PC-9 (cell line): Measurements from ENCODE around the gene PLCG2. TPM values are rescaled to one million over a fixed set of nuclear protein-coding genes. Genes with fewer than 3 reads are reported as not detected.

Source experiments
- BruUV-seq: library from RNA; stranded (reverse); fragments of 400-500 nt; replicated peaks from 2 replicates; lab custom pipeline; 2021; lab: Mats Ljungman, UMichigan
- CTCF ChIA-PET: fragments of 300-600 bp; sonication (Branson Sonifier 250); formaldehyde crosslinking; loops from one replicate; lab custom pipeline; 2022; ENCODE audit warnings: antibody characterized with exemption; lab: Charles Lee
- POLR2A ChIA-PET: fragments of 300-600 bp; sonication (Branson Sonifier 250); formaldehyde crosslinking; loops from one replicate; lab custom pipeline; 2022; ENCODE audit warnings: antibody characterized with exemption; ENCODE audit not compliant: unreplicated experiment; lab: Charles Lee
- DNase-seq, 2 experiments: peaks; one replicate each; pipeline versions ENCODE4 v3.0.0 to v3.0.0-alpha.2; 2015 to 2022; ENCODE audit warnings: mixed read lengths in 1 of 2
- H2AFZ ChIP-seq: fragments of 200-600 bp; sonication (generic); 2 replicates; pipeline ENCODE4 v1.8.1; 2017; ENCODE audit warnings: antibody characterized with exemption
- H3F3A ChIP-seq: fragments of 200-600 bp; sonication (generic); 2 replicates; pipeline ENCODE4 v1.8.1; 2017; ENCODE audit warnings: antibody characterized with exemption, mild to moderate bottlenecking, low read depth; ENCODE audit not compliant: insufficient read depth
- H3K27ac ChIP-seq: fragments of 200-600 bp; sonication (generic); 2 replicates; pipeline ENCODE4 v1.6.1; 2016; ENCODE audit warnings: mixed run types
- H3K27me3 ChIP-seq: fragments of 200-600 bp; sonication (generic); 2 replicates; pipeline ENCODE4 v1.6.1; 2016; ENCODE audit warnings: low read depth, mixed run types; ENCODE audit not compliant: insufficient read depth
- H3K36me3 ChIP-seq: fragments of 200-600 bp; sonication (generic); 2 replicates; pipeline ENCODE4 v1.6.1; 2016; ENCODE audit warnings: low read depth, mixed run types
- H3K4me1 ChIP-seq: fragments of 200-600 bp; sonication (generic); replicated peaks from 2 replicates; pipeline ENCODE4 v1.6.1; 2016; ENCODE audit warnings: mixed run types; ENCODE audit not compliant: insufficient read depth
- H3K4me2 ChIP-seq: fragments of 200-600 bp; sonication (generic); 2 replicates; pipeline ENCODE4 v1.6.1; 2017; ENCODE audit warnings: mixed run types
- H3K4me3 ChIP-seq: fragments of 200-600 bp; sonication (generic); 2 replicates; pipeline ENCODE4 v1.6.1; 2016; ENCODE audit warnings: mixed run types
- H3K79me2 ChIP-seq: fragments of 200-600 bp; sonication (generic); 2 replicates; pipeline ENCODE4 v1.6.1; 2017; ENCODE audit warnings: low read depth, mixed run types
- H3K9me2 ChIP-seq: fragments of 200-600 bp; sonication (generic); 2 replicates; pipeline ENCODE4 v1.8.1; 2017; ENCODE audit warnings: mild to moderate bottlenecking; ENCODE audit not compliant: insufficient read depth
- H3K9me3 ChIP-seq: fragments of 200-600 bp; sonication (generic); 2 replicates; pipeline ENCODE4 v1.8.1; 2016; ENCODE audit warnings: low read depth; ENCODE audit not compliant: insufficient read depth
- H4K20me1 ChIP-seq: fragments of 200-600 bp; sonication (generic); 2 replicates; pipeline ENCODE4 v1.8.1; 2017; ENCODE audit not compliant: insufficient read depth
- CTCF ChIP-seq: fragments of 200-600 bp; sonication (generic); conservative IDR thresholded peaks from 2 replicates; pipeline ENCODE4 v1.6.1; 2017; ENCODE audit warnings: mixed run types, antibody characterized with exemption, mild to moderate bottlenecking, moderate library complexity
- EZH2 ChIP-seq: fragments of 200-600 bp; sonication (generic); IDR thresholded peaks from 2 replicates; pipeline ENCODE4 v1.8.0; 2017; ENCODE audit warnings: antibody characterized with exemption, low read depth
- intact Hi-C: fragments of 100-400 bp; cut with micrococcal nuclease; formaldehyde crosslinking; loops from one replicate; pipeline ENCODE4 v1.10.0; 2022; ENCODE audit not compliant: unreplicated experiment
- total RNA-seq: library from RNA; stranded (reverse); gene quantifications from 2 replicates; pipeline ENCODE4 v1.2.3, GENCODE V29; 2021

Gene PLCG2
- total RNA-seq, 1 experiment from 2014 or later = 10.8 TPM

DNA sequence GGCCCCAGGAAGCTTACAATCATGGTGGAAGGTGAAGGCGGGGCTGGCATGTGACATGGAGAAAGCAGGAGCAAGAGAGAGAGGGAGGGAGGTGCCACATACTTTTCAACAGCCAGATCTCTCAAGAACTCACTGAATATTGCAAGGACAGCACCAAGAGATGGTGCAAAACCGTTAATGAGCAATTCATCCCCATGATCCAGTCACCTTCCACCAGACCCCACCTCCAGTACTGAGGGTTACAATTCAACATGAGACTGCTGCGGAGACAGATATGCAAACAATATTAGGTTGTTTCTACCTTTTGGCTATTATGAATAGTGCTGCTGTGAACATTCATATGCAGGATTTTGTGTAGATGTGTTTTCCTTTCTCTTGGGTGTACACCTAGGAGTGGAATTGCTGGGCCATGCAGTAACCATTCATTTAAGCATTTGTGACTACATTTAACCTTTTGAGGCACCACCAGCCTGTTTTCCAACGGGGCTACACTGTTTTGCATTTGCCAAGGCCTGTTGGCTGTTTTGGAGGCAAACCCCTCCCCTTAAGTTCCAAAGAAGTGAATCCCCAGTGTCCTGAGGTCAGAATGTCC lies 28.8 kb downstream of the PLCG2 start:
- Histone ChIP-seq H3K27ac (no peak overlapping the region), H3K4me1 (no peaks in the 10 kb centered on the region)

DNA sequence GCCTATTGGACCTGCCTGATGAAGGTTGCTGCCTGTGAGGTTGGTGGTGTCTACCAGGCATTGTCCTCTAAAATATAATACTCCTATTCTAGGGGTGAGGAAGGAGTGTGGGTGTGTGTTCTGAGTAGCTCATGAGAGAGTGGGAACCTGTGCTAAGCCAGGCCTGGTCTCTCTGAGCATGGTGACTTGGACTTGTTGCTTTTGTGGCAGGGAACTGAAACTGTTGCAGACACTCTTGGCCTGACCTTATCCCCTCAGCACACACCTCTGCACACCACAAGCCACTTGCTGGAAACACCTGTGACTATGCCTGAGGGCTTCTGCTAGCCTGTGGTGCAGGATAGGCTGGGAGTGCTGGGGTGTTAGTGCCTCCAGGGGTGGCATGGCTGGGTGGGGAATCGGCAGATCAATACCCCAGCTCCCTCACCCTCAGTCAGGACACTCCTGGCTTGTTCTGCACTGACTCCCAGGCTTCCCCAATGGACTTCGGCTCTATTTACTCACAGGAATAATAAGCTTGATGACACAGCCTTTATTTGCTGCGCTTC lies 29.9 kb downstream of the PLCG2 start:
- POLR2A ChIA-PET = interaction anchor here (0.6 kb wide), 1 partner anchor 1161 kb away, joined by 3 read pairs; no protein-coding TSS in a partner anchor
- H3K4me2 ChIP-seq = no peak overlapping the region
- no peak for TF ChIP-seq EZH2
- no peak for TF ChIP-seq CTCF
- CTCF ChIA-PET = no interaction called here
- H4K20me1 ChIP-seq = no peaks in the 10 kb centered on the region
- no peaks in the 10 kb centered on the region for H3K9me3 ChIP-seq
- peaks cover 3% of the 10 kb centered on the region; the same call in 1 of the 2 replicates for H3K9me2 ChIP-seq
- H3K4me1 ChIP-seq = no peaks in the 10 kb centered on the region
- no peaks in the 10 kb centered on the region for H3K79me2 ChIP-seq
- no peaks in the 10 kb centered on the region for H3K36me3 ChIP-seq
- no peak for DNase-seq
- 0 out of 2 replicates have a peak, but pooled peaks cover 6% of the 10 kb centered on the region for H3K27me3 ChIP-seq
- no peak overlapping the region for H3K4me3 ChIP-seq
- intact Hi-C loops = no loop called here
- H3K27ac ChIP-seq = no peak overlapping the region
- no peaks in the 10 kb centered on the region for H3F3A ChIP-seq
- BruUV-seq = no TSS peak
- H2AFZ ChIP-seq = no peak overlapping the region

More for the DNA sequence above, 28.8 kb downstream of the PLCG2 start:
- intact Hi-C loops = no loop called here
- ChIA-PET CTCF (no interaction called here), POLR2A (no interaction called here)
- Histone ChIP-seq H3K4me3 (no peak overlapping the region), H3K9me2 (peaks cover 6% of the 10 kb centered on the region; the same call in 1 of the 2 replicates), H3K4me2 (no peak overlapping the region), H3K79me2 (no peaks in the 10 kb centered on the region), H3F3A (no peaks in the 10 kb centered on the region), H2AFZ (no peak overlapping the region), H3K36me3 (no peaks in the 10 kb centered on the region), H3K27me3 (no peaks in the 10 kb centered on the region), H3K9me3 (no peaks in the 10 kb centered on the region), H4K20me1 (no peaks in the 10 kb centered on the region)
- no peak for DNase-seq
- BruUV-seq = no TSS peak
- TF ChIP-seq CTCF (no peak), EZH2 (no peak)

DNA sequence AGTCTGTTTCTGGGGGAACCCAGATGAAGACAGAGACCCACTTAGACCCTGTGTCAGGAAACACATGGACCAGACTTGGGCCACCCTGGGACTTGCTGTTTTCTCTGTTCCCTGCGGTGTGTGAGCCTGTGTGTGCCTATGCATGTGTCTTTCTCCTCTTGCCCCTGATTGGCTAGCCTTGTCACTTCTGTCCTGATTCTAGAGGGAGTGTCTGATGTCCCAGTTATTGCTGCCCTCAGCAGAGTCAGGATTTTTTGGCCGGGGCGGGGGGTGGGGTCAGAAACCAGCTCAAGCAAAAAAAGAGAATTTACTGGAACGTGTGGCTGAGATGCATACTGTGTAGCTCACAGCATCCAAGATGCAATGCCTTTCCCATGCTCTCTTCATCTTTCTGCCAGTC lies 30.5 kb downstream of the PLCG2 start:
- intact Hi-C loops = no loop called here
- no peak overlapping the region for H3K4me2 ChIP-seq
- TF ChIP-seq EZH2 (no peak), CTCF (no peak)
- no peak overlapping the region for H3K4me3 ChIP-seq
- no peak for DNase-seq
- H3K27ac ChIP-seq = no peak overlapping the region
- no peaks in the 10 kb centered on the region for H3K9me3 ChIP-seq
- H3K4me1 ChIP-seq = no peaks in the 10 kb centered on the region
- ChIA-PET POLR2A (no interaction called here), CTCF (no interaction called here)
- no peak overlapping the region for H2AFZ ChIP-seq
- H3K27me3 ChIP-seq = 0 out of 2 replicates have a peak, but pooled peaks cover 6% of the 10 kb centered on the region
- no peaks in the 10 kb centered on the region for H3F3A ChIP-seq
- no peaks in the 10 kb centered on the region for H3K9me2 ChIP-seq
- H3K79me2 ChIP-seq = no peaks in the 10 kb centered on the region
- no peaks in the 10 kb centered on the region for H3K36me3 ChIP-seq
- no TSS peak for BruUV-seq
- no peaks in the 10 kb centered on the region for H4K20me1 ChIP-seq
